Measurements from ENCODE around the gene EPHA7. TPM values are rescaled to one million over a fixed set of nuclear protein-coding genes. Genes with fewer than 3 reads are reported as not detected.
A peak's percentile ranks its signal among the peaks of the same experiment; 100 is the strongest.

Gene EPHA7
- polyA plus RNA-seq, 1 experiment = not detected

GRCh38 chr6:93437491-93437890 lies 18.1 kb upstream of the EPHA7 start:
- POLR2A ChIA-PET = no interaction called here
- Histone ChIP-seq H3K27me3 (ENCODE audit: control insufficient read depth, insufficient read depth, low read length) (no peaks in the 10 kb centered on the region), H3K4me3 (ENCODE audit: low read depth, low read length) (no peak overlapping the region), H3K36me3 (ENCODE audit: control insufficient read depth, insufficient read depth, low read length) (no peaks in the 10 kb centered on the region)
- CTCF ChIA-PET = interaction anchor here (0.7 kb wide), 1 partner anchor 19 kb away, joined by 3 read pairs; no protein-coding TSS in a partner anchor
- no peak for TF ChIP-seq CTCF (IDR thresholded peaks at IDR 0.05; ENCODE audit: insufficient read depth, low read depth, low read length)
- DNase-seq (ENCODE audit: low read depth) = no peak

- no peak for DNase-seq (ENCODE audit: low read depth)
- TF ChIP-seq CTCF (IDR thresholded peaks at IDR 0.05; ENCODE audit: insufficient read depth, low read depth, low read length) = no peak
- Histone ChIP-seq H3K36me3 (ENCODE audit: control insufficient read depth, insufficient read depth, low read length) (no peaks in the 10 kb centered on the region), H3K27me3 (ENCODE audit: control insufficient read depth, insufficient read depth, low read length) (no peaks in the 10 kb centered on the region), H3K4me3 (ENCODE audit: low read depth, low read length) (no peak overlapping the region)
- ChIA-PET POLR2A (no interaction called here), CTCF (no interaction called here)
Observed at GRCh38 chr6:93433592-93433991, 14.2 kb upstream of the EPHA7 start.

- H3K27me3 ChIP-seq (ENCODE audit: control insufficient read depth, insufficient read depth, low read length) = no peaks in the 10 kb centered on the region
- POLR2A ChIA-PET = no interaction called here
- CTCF ChIA-PET = interaction anchor here (1.2 kb wide), 1 partner anchor 30 kb away, joined by 3 read pairs; no protein-coding TSS in a partner anchor
- TF ChIP-seq CTCF (IDR thresholded peaks at IDR 0.05; ENCODE audit: insufficient read depth, low read depth, low read length) = peak; percentile 53
- no peak for DNase-seq (ENCODE audit: low read depth)
- H3K4me3 ChIP-seq (ENCODE audit: low read depth, low read length) = no peak overlapping the region
- H3K36me3 ChIP-seq (ENCODE audit: control insufficient read depth, insufficient read depth, low read length) = no peaks in the 10 kb centered on the region
Observed at GRCh38 chr6:93424303-93425064, 5.1 kb upstream of the EPHA7 start.

- ChIA-PET POLR2A (no interaction called here), CTCF (interaction anchor here (0.6 to 0.8 kb wide), 2 partner anchors 9 to 1669 kb away, joined by 3 read pairs; no protein-coding TSS in a partner anchor)
- no peak for DNase-seq (ENCODE audit: low read depth)
- no peak; the same call in 1 of the 2 replicates for TF ChIP-seq CTCF (IDR thresholded peaks at IDR 0.05; ENCODE audit: insufficient read depth, low read depth, low read length)
- Histone ChIP-seq H3K4me3 (ENCODE audit: low read depth, low read length) (no peak overlapping the region), H3K36me3 (ENCODE audit: control insufficient read depth, insufficient read depth, low read length) (no peaks in the 10 kb centered on the region), H3K27me3 (ENCODE audit: control insufficient read depth, insufficient read depth, low read length) (peaks cover 3% of the 10 kb centered on the region; the same call in 1 of the 2 replicates)
Observed at GRCh38 chr6:93423542-93423941, 4.2 kb upstream of the EPHA7 start.

- Histone ChIP-seq H3K4me3 (ENCODE audit: low read depth, low read length) (no peak overlapping the region), H3K36me3 (ENCODE audit: control insufficient read depth, insufficient read depth, low read length) (no peaks in the 10 kb centered on the region), H3K27me3 (ENCODE audit: control insufficient read depth, insufficient read depth, low read length) (peaks cover 19% of the 10 kb centered on the region)
- POLR2A ChIA-PET = no interaction called here
- no peak for TF ChIP-seq CTCF (IDR thresholded peaks at IDR 0.05; ENCODE audit: insufficient read depth, low read depth, low read length)
- CTCF ChIA-PET = no interaction called here
- no peak for DNase-seq (ENCODE audit: low read depth)
Observed at GRCh38 chr6:93420163-93420795, 920 bp upstream of the EPHA7 start.

Measured in BJ (cell line).